Lower leg skin (tissue), 3 donors: ENCODE measurements around the gene ADARB2.

Source experiments
- POLR2A ChIP-seq, 2 donors: fragments of 450-650 bp; IDR thresholded peaks; one replicate each; pipeline ENCODE4 v1.6.1; 2016 to 2017; ENCODE audit warnings: antibody characterized with exemption in 2 of 2, mild to moderate bottlenecking in 1 of 2, moderate library complexity in 1 of 2
- TF ChIP-seq, protein P1 (sequence below), 3 donors: fragments of 450-650 bp; IDR thresholded peaks; one replicate each; pipeline ENCODE4 v1.5.1; 2016; ENCODE audit warnings: antibody characterized with exemption in 3 of 3, mild to moderate bottlenecking in 3 of 3, moderate library complexity in 2 of 3

DNA sequence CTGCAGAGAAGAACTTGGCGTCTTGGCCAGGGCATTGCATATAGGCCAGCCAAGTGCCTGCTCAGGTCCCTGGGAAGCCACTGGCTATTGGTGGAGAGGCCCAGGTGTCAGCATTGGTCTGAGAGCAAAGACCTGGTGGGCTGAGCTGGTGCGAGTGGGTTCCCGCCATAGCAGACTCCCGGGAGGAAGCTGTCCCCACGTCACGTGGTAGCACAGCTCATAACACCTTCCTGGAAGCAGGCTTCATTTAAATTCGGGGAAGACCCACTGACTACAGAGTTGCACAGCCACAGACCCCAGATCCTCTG lies 550.7 kb downstream of the ADARB2 start:
- TF ChIP-seq, protein P1, sequence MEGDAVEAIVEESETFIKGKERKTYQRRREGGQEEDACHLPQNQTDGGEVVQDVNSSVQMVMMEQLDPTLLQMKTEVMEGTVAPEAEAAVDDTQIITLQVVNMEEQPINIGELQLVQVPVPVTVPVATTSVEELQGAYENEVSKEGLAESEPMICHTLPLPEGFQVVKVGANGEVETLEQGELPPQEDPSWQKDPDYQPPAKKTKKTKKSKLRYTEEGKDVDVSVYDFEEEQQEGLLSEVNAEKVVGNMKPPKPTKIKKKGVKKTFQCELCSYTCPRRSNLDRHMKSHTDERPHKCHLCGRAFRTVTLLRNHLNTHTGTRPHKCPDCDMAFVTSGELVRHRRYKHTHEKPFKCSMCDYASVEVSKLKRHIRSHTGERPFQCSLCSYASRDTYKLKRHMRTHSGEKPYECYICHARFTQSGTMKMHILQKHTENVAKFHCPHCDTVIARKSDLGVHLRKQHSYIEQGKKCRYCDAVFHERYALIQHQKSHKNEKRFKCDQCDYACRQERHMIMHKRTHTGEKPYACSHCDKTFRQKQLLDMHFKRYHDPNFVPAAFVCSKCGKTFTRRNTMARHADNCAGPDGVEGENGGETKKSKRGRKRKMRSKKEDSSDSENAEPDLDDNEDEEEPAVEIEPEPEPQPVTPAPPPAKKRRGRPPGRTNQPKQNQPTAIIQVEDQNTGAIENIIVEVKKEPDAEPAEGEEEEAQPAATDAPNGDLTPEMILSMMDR (IDR thresholded peaks at IDR 0.05), result no peak
- no peak for TF ChIP-seq POLR2A (IDR thresholded peaks at IDR 0.05)
